Neural progenitor cell (in vitro differentiated cells): ENCODE data around the gene EXOSC9. TPM values are rescaled to one million over a fixed set of nuclear protein-coding genes. Genes with fewer than 3 reads are reported as not detected.

Source experiments
- DNase-seq: peaks from one replicate; pipeline ENCODE4 v3.0.0-alpha.2; 2016; ENCODE audit warnings: low spot score
- H2AFZ ChIP-seq: fragments of 200-600 bp; sonication (generic); replicated peaks from 2 replicates; pipeline ENCODE4 v1.6.1; 2016; ENCODE audit warnings: antibody characterized with exemption
- H3F3A ChIP-seq: fragments of 200-600 bp; sonication (generic); 2 replicates; pipeline ENCODE4 v1.6.1; 2016; ENCODE audit warnings: antibody characterized with exemption, low read depth
- H3K27ac ChIP-seq: fragments of 200-600 bp; sonication (generic); 2 replicates; pipeline ENCODE4 v1.5.1; 2016; ENCODE audit warnings: mild to moderate bottlenecking
- H3K27me3 ChIP-seq: fragments of 200-600 bp; sonication (generic); 2 replicates; pipeline ENCODE4 v1.6.1; 2016; ENCODE audit warnings: mild to moderate bottlenecking, moderate library complexity
- H3K36me3 ChIP-seq: fragments of 200-600 bp; sonication (generic); 2 replicates; pipeline ENCODE4 v1.5.1; 2016
- H3K4me1 ChIP-seq: fragments of 200-600 bp; sonication (generic); 2 replicates; pipeline ENCODE4 v1.6.1; 2016; ENCODE audit warnings: mixed run types
- H3K4me2 ChIP-seq: fragments of 200-600 bp; sonication (generic); 2 replicates; pipeline ENCODE4 v1.6.1; 2016
- H3K4me3 ChIP-seq: fragments of 200-600 bp; sonication (generic); 2 replicates; pipeline ENCODE4 v1.5.1; 2016
- H3K79me2 ChIP-seq: fragments of 200-600 bp; sonication (generic); 2 replicates; pipeline ENCODE4 v1.6.1; 2016; ENCODE audit warnings: low read depth
- H3K9ac ChIP-seq: fragments of 200-600 bp; sonication (generic); 2 replicates; pipeline ENCODE4 v1.6.1; 2016
- H3K9me3 ChIP-seq: fragments of 200-600 bp; sonication (generic); 2 replicates; pipeline ENCODE4 v1.5.1; 2016; ENCODE audit warnings: low read depth
- H4K20me1 ChIP-seq: fragments of 200-600 bp; sonication (generic); 2 replicates; pipeline ENCODE4 v1.6.1; 2016; ENCODE audit warnings: low read depth
- H3K27ac Mint-ChIP-seq: 3 replicates; pipeline ENCODE4 v1.8.0; 2021; ENCODE audit warnings: mixed read lengths
- H3K27me3 Mint-ChIP-seq: 2 replicates; pipeline ENCODE4 v1.8.0; 2022; ENCODE audit warnings: low read depth, mild to moderate bottlenecking, inconsistent platforms, moderate library complexity, mixed read lengths; ENCODE audit not compliant: insufficient read depth
- H3K36me3 Mint-ChIP-seq: 3 replicates; pipeline ENCODE4 v1.8.0; 2021; ENCODE audit warnings: mixed read lengths
- H3K4me1 Mint-ChIP-seq: 3 replicates; pipeline ENCODE4 v1.8.0; 2021; ENCODE audit warnings: mixed read lengths
- H3K4me3 Mint-ChIP-seq: 3 replicates; pipeline ENCODE4 v1.8.0; 2021; ENCODE audit warnings: mild to moderate bottlenecking, moderate library complexity, mixed read lengths
- H3K9me3 Mint-ChIP-seq: 3 replicates; pipeline ENCODE4 v1.8.0; 2020; ENCODE audit warnings: mixed read lengths
- CTCF ChIP-seq: fragments of 200-600 bp; sonication (generic); IDR thresholded peaks from 2 replicates; pipeline ENCODE4 v1.5.1; 2017; ENCODE audit warnings: antibody characterized with exemption, mild to moderate bottlenecking
- EZH2 ChIP-seq: fragments of 200-600 bp; sonication (generic); IDR thresholded peaks from 2 replicates; pipeline ENCODE4 v1.6.1; 2017; ENCODE audit warnings: antibody characterized with exemption, mild to moderate bottlenecking, moderate library complexity
- EZH2phosphoT487 ChIP-seq: fragments of 200-600 bp; sonication (generic); IDR thresholded peaks from 2 replicates; pipeline ENCODE4 v1.6.1; 2017; ENCODE audit warnings: antibody characterized with exemption
- total RNA-seq: library from RNA; depleted of rRNA; stranded (reverse); fragments of >200 nt; gene quantifications from 2 replicates; pipeline ENCODE4 v1.2.3, GENCODE V29; 2015; ENCODE audit warnings: low replicate concordance

Gene EXOSC9
- total RNA-seq, 1 donor from 2014 or later: 115 TPM

GRCh38 chr4:121765368-121765705 is 35.8 kb upstream of the EXOSC9 start:
- Mint-ChIP-seq H3K4me3 (peak overlapping the region; percentile 86), H3K4me1 (peaks cover 5% of the 10 kb centered on the region), H3K9me3 (no peaks in the 10 kb centered on the region), H3K27ac (no peak overlapping the region), H3K27me3 (peaks cover 40% of the 10 kb centered on the region), H3K36me3 (no peaks in the 10 kb centered on the region)
- no peaks in the 10 kb centered on the region for H3K9me3 ChIP-seq
- no peak overlapping the region for H3K9ac ChIP-seq
- H2AFZ ChIP-seq: peak overlapping the region; percentile 99
- peak overlapping the region; percentile 98 for H3K4me2 ChIP-seq
- peak; percentile 66 for TF ChIP-seq EZH2phosphoT487
- peak; percentile 85 for TF ChIP-seq EZH2
- no peak for TF ChIP-seq CTCF
- H3K27me3 ChIP-seq: peaks cover 100% of the 10 kb centered on the region
- H3K4me3 ChIP-seq: peak overlapping the region; percentile 74
- no peaks in the 10 kb centered on the region for H3K36me3 ChIP-seq
- DNase-seq: no peak
- H3K79me2 ChIP-seq: no peaks in the 10 kb centered on the region
- peaks cover 4% of the 10 kb centered on the region for H4K20me1 ChIP-seq
- H3K27ac ChIP-seq: no peak overlapping the region
- H3F3A ChIP-seq: no peaks in the 10 kb centered on the region
- H3K4me1 ChIP-seq: peaks cover 12% of the 10 kb centered on the region

GRCh38 chr4:121765971-121766538 is 35.1 kb upstream of the EXOSC9 start:
- H3K4me1 Mint-ChIP-seq: peaks cover 5% of the 10 kb centered on the region
- Histone ChIP-seq H3K4me2 (peak overlapping the region; percentile 98), H3K9me3 (no peaks in the 10 kb centered on the region), H3K36me3 (no peaks in the 10 kb centered on the region), H3K79me2 (no peaks in the 10 kb centered on the region), H3K9ac (no peak overlapping the region), H3F3A (no peaks in the 10 kb centered on the region), H3K27me3 (peaks cover 100% of the 10 kb centered on the region), H2AFZ (no peak overlapping the region), H3K4me1 (peaks cover 12% of the 10 kb centered on the region), H3K27ac (no peak overlapping the region), H4K20me1 (peaks cover 4% of the 10 kb centered on the region), H3K4me3 (peak overlapping the region; percentile 74)
- peak overlapping the region; percentile 31 for H3K4me3 Mint-ChIP-seq
- no peaks in the 10 kb centered on the region for H3K9me3 Mint-ChIP-seq
- DNase-seq: peak; percentile 20
- peaks cover 40% of the 10 kb centered on the region for H3K27me3 Mint-ChIP-seq
- TF ChIP-seq CTCF (no peak), EZH2phosphoT487 (no peak), EZH2 (no peak)
- no peaks in the 10 kb centered on the region for H3K36me3 Mint-ChIP-seq
- H3K27ac Mint-ChIP-seq: no peak overlapping the region

- H3K9me3 ChIP-seq: no peaks in the 10 kb centered on the region
- no peak overlapping the region for H3K4me3 ChIP-seq
- no peak overlapping the region for H3K4me2 ChIP-seq
- peaks cover 12% of the 10 kb centered on the region for H3K4me1 ChIP-seq
- H3F3A ChIP-seq: no peaks in the 10 kb centered on the region
- H3K4me3 Mint-ChIP-seq: no peak overlapping the region
- no peaks in the 10 kb centered on the region for H3K9me3 Mint-ChIP-seq
- H3K9ac ChIP-seq: no peak overlapping the region
- H3K27ac ChIP-seq: no peak overlapping the region
- no peak for DNase-seq
- peaks cover 5% of the 10 kb centered on the region for H3K4me1 Mint-ChIP-seq
- no peaks in the 10 kb centered on the region for H3K36me3 ChIP-seq
- peaks cover 4% of the 10 kb centered on the region for H4K20me1 ChIP-seq
- peaks cover 89% of the 10 kb centered on the region for H3K27me3 ChIP-seq
- no peak for TF ChIP-seq CTCF
- no peak for TF ChIP-seq EZH2
- no peak for TF ChIP-seq EZH2phosphoT487
- no peak overlapping the region for H2AFZ ChIP-seq
- H3K79me2 ChIP-seq: no peaks in the 10 kb centered on the region
- no peak overlapping the region for H3K27ac Mint-ChIP-seq
- H3K36me3 Mint-ChIP-seq: no peaks in the 10 kb centered on the region
- H3K27me3 Mint-ChIP-seq: peaks cover 43% of the 10 kb centered on the region
These were observed 34.0 kb upstream of the EXOSC9 start for GRCh38 chr4:121767166-121767565.
